ENCODE data around the gene PC.

DNA sequence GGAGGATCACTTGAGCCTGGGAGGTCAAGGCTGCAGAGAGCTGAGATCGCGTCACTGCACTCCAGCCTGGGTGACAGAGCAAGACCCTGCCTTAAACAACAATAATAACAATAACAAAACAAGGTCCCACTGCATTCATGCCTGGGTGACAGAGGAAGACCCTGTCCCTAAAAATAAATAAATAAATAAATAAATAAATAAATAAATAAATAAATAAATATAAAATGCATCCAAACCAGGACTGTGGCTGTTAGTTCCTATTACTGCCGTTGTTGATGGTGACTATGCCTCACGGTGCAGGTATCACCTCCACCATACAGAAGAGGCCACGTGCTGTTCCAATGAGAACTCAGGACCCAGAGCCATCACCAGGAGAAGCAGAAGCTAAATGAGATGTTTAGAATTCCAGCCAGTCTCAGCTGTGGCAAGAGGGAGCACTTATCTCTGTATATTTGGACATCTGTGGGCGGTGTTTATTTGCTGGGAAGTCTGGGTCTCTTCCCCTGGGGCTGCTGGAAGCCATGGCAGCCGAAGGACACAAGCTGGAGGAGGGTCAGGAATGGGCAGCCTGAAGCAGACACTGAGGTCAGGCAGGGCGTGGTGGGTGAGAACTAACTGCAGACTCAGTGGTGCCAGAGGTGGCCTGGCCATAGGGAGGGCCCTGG, 38.6 kb upstream of the PC start:
- no peak for TF ChIP-seq POLR2A (IDR thresholded peaks at IDR 0.05)
- TF ChIP-seq, protein P1, sequence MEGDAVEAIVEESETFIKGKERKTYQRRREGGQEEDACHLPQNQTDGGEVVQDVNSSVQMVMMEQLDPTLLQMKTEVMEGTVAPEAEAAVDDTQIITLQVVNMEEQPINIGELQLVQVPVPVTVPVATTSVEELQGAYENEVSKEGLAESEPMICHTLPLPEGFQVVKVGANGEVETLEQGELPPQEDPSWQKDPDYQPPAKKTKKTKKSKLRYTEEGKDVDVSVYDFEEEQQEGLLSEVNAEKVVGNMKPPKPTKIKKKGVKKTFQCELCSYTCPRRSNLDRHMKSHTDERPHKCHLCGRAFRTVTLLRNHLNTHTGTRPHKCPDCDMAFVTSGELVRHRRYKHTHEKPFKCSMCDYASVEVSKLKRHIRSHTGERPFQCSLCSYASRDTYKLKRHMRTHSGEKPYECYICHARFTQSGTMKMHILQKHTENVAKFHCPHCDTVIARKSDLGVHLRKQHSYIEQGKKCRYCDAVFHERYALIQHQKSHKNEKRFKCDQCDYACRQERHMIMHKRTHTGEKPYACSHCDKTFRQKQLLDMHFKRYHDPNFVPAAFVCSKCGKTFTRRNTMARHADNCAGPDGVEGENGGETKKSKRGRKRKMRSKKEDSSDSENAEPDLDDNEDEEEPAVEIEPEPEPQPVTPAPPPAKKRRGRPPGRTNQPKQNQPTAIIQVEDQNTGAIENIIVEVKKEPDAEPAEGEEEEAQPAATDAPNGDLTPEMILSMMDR (IDR thresholded peaks at IDR 0.05 in 8 of 11, conservative IDR thresholded peaks at IDR 0.05 in 3 of 11) = no peak
